WTC11 (cell line): ENCODE results near the gene C1QTNF12.

ENCODE experiments used
- TF ChIP-seq, protein P1 (sequence below): fragments of 200-600 bp; IDR thresholded peaks from 2 replicates; pipeline ENCODE4 v1.8.0; 2022; ENCODE audit warnings: antibody characterized with exemption
- TF ChIP-seq, protein P2 (sequence below): sonication (generic); formaldehyde crosslinking; conservative IDR thresholded peaks from 2 replicates; pipeline ENCODE4 v1.8.1; 2022; ENCODE audit warnings: mild to moderate bottlenecking, missing genetic modification reagents

DNA sequence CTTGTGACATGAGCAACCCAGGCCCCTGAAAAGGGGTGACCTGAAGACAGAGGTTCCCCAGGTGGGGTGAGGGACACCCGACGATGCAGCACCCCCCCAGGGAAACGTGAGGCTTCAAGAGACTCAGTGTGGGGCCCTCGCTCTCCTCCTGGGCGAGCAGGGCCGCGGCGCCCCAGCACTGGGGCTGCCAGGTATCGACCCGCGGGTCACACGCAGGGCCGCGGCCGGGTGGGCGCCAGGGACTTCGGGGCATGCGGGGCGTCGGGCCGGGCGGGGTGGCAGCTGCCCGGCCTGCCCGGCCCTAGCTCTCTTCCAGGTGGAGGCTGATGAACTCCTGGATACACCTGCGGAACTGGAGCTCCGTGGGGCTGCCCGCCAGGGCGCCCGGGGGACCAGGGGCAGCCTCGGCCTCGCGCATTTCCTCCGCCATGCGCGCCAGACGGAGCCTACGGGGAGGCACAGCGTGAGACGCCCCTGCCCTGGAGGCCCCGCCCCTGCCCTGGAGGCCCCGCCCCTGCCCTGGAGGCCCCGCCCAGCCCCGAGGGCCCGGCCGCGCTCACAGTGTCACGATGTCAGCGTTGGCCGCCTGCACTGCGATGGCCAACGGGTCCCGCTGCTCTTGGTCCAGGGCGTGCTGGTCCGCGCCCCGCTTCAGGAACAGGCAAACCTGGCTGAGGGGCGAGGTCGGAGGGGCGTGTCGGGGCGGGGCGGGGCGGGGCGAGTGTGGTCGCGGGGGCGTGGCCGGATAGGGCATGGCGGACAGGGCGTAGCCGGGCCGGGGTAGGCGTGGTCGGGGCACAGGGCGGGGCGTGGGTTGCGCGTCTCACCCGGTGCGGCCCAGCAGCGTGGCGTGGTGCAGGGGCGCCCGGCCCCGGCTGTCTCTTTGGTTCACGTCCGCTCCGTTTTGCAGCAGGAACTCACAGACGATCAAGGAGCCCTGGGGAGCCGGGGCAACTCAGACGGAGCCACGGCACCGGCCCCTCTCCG lies 47.0 kb upstream of the C1QTNF12 start:
- TF ChIP-seq, protein P1, sequence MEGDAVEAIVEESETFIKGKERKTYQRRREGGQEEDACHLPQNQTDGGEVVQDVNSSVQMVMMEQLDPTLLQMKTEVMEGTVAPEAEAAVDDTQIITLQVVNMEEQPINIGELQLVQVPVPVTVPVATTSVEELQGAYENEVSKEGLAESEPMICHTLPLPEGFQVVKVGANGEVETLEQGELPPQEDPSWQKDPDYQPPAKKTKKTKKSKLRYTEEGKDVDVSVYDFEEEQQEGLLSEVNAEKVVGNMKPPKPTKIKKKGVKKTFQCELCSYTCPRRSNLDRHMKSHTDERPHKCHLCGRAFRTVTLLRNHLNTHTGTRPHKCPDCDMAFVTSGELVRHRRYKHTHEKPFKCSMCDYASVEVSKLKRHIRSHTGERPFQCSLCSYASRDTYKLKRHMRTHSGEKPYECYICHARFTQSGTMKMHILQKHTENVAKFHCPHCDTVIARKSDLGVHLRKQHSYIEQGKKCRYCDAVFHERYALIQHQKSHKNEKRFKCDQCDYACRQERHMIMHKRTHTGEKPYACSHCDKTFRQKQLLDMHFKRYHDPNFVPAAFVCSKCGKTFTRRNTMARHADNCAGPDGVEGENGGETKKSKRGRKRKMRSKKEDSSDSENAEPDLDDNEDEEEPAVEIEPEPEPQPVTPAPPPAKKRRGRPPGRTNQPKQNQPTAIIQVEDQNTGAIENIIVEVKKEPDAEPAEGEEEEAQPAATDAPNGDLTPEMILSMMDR, result no peak
- TF ChIP-seq, protein P2, sequence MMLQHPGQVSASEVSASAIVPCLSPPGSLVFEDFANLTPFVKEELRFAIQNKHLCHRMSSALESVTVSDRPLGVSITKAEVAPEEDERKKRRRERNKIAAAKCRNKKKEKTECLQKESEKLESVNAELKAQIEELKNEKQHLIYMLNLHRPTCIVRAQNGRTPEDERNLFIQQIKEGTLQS (CRISPR knock-in tag), result no peak
